Measurements from ENCODE around the gene CSTB.
A peak's percentile ranks its signal among the peaks of the same experiment; 100 is the strongest.

The CSTB gene

DNA sequence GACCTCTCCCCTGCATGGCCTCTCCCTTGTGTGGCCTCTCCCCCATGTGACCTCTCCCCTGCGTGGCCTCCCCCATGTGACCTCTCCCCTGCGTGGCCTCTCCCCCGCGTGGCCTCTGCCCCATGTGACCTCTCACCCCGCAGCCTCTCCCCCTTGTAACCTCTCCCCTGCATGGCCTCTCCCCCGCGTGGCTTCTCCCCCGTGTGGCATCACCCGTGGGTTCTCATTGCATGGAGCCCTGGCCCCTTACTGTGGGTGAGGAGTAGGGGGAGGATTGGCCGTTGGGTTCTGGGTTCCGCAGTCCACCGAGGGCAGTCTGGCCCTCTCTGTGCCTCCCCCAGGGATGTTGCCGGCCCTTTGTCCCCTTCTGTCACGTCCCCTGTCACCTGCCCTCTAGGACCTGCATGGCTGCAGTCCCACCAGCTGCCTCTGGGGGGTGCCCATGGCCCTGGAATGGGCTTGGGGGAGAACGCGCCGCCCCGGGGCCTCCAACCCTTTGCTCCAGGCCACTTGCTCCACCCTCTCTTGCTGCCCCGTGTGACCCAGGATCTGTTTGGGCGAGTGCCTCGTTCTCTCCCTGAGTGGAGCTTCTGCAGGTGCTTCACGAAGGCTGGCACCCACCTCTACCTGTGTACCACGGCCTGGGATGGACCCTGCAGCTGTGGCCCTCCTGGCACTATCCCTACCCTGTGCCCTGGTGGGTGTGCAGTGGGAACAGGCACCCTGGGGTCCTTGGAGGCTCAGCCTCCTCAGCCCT is 34.6 kb upstream of the CSTB start:
- peak; percentile 69 for DNase-seq

DNA sequence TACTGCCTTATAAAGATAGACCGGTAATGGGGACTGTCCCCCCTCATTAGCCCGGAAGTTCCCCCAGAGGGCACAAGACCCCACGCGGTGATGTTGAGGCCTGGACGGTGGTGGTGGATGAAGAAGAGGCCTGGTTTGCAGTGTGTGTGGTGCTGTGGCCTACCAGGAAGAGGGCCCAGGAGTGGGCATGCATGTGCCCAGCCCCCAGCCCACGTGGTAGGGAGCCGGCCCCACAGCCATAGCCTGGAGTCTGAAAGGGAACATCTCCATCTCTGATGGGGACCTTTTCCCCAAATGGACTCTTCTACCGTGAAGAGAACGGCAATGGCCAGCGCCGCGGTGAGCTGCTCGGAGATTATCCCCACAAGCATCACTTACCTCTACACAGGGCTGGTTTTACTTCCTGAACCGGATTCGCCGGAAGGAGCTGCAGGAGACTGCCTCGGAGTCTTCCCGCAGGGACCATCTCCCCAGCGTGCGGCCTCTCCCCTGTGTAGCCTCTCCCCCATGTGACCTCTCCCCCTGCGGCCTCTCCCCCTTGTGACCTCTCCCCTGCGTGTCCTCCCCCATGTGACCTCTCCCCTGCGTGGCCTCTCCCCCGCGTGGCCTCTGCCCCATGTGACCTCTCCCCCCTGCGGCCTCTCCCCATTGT is 33.9 kb upstream of the CSTB start:
- no peak for DNase-seq

DNA sequence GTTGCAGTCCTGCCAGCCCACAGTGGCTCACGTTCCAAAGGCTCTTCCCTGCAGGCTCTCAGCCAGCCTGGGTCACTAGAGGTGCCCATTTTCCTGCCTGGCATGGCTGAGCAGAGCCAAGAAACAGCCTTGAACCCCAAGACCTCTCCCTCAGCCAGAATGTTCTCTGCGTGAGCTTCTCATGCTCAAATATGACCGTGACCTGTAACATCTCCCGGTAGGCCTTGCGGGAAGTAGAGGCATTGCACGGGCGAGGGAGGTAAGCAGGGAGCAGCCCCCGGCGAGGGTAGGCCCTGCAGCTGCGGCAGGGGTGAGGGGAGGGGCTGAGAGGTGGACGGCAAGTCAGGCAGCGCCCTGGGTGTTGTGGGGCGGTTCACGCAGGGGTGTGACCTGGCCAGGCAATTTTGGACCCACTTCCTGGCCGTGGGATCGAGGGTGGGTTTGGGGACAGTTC is 33.3 kb upstream of the CSTB start:
- DNase-seq: no peak

DNA sequence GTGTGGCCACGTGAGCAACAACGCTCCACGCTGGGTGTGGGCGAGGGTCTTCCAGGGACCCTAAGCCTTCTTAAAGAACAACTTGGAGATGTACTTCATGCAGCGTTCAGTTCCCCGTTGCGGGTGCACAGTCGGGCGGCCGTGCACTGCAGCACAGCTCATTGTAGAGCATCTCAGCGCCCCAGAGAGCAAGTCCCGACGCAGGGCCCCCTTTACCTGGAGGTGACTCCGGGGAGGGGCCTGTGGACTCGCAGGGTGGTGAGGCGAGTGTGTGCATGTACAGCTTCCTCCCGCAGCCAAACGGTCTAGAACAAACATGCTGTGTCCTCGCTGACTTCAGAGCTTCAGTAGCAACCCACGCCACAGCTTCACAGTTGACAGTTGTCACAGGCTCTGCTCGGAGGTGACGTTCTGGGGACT is 32.7 kb upstream of the CSTB start:
- no peak for DNase-seq

DNA sequence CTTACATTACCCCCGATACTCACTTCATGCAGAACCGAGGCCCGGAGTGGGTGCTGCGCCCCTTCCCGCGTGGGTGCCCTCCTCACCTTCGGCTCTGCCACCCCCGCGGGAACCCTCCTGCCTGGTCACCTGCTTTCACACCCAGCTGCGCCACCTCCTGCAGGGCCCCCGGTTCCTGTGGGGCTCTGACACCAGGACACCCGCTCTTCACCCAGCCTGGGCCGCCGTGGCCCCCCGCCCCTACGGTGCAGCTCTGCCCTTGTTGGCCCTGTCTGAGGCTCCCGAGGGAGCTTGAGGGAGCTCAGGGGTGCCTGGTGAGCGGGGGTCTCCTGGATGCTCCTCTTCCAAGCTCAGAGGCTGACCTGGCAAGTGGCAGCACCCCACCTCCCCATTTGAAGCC is 32.3 kb upstream of the CSTB start:
- DNase-seq: no peak

DNA sequence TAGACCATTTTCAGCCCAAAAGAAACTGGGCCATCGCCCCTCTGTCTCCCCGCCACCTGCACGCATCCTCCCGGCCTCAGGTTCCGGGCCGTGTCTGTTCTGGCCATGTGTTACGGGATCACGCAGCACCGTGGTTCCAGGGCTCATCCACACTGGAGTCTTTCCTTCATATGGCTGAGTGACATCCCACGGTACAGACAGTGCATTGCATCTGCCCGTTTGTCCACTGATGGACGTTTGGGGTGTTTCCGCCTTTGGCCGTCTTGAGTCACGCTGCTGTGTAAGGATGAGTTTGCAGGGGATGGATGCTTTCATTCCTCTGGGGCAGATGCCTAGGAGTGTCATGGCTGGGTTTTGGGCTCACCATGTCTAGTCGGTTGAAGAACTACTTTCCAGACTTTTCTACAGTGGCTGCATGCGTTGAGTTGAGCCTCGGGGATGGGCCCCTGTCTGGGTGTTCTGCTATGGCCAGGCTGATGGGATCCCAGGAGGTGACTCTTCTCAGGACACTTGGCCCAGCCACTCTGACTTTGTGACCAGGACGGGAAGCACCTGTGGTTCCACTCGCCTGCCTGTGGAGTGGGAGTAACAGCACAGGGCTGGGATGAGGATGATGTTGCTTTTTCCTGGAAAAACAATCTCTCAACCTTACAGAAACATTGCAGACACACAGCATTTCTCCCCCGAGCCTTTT is 30.1 kb upstream of the CSTB start:
- no peak for DNase-seq

DNA sequence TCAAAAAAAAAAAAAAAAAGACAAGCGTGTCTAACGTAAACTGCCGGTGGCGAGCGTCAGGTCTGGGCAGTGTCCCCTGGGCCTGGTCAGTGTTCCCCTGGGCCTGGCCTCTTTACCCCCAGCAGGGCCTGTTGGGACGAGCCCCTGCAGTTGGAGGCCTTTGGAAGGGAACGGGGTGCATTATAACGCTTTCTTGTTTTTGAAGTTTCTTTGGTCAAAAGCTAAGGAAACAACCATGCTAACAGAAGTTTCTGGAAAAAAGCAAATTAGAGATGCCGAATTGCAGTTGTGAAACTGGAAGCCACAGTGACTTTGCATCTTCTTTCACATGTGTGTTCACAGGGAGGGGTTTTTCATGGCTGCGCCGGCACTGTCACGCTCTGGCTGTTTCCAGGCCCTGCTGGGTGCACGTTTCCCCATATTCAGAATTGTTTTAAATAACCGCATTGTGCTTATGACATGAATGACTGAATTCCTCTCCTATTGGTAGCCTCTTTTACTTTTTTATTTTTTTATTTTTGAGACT is 29.2 kb upstream of the CSTB start:
- DNase-seq: no peak

DNA sequence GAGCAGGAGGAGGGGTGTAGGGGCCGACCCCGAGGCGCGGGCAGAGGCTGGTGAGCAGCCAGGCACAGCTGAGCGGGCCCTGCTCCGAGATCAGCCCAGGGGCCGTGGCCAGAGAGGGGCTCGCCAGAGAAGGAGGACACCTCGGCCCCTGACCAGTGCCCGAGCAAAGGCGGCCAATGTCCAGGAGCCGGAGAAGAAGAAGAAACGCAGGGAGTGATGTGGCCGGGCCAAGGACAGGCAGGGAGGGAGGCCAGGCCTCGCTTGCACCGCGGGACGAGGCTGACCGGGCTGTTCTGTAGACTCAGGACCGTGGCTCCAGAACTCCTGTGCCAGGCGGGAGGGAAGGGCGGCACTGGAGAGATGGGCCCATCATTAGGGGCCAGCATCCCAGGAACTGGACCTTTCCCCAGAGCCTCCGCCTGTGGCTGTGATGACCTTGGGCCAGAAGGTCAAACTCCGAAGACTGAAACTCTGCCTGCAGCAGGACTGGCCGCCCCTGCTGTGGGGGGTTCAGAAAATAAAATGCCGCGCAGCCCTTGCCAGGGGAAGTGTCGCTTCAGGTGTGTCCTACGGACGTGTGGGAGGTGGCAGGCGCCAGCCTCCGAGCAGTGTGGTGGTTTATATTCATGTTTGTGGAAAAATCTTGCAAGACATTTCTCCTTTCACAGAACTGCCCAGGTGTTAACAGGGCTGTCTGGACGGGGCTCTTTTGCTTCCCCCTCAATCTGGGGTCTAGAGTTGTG is 27.6 kb upstream of the CSTB start:
- no peak for DNase-seq

DNA sequence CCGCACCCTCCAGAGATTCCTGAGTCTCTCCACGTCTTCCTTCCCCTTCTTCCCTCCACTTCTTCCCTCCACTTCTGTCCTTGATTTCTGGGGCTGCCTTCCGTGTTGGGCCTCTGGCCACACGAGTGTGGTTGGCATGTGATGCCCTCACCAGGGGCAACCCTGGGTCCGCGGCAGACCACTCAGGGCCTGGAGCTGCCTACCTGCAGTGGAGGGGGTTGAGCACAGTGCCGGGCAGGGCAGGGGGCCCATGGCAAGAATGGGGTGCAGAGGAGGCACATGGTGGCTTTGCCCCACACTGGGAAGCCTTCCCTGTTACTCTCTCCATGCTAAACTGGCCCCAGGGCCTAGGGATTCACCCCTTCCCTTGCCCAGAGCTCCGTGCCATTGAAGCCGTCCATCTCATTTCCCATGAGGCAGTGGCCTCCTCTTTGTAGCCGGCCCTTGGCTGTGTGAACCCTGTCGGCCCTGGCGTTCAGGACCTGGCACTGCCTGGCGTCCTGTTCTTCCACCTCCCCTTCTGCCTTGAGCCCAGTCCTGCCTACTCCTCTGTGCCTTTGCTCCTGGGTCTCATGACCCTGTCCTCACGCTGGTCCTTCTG is 26.7 kb upstream of the CSTB start:
- DNase-seq: no peak

DNA sequence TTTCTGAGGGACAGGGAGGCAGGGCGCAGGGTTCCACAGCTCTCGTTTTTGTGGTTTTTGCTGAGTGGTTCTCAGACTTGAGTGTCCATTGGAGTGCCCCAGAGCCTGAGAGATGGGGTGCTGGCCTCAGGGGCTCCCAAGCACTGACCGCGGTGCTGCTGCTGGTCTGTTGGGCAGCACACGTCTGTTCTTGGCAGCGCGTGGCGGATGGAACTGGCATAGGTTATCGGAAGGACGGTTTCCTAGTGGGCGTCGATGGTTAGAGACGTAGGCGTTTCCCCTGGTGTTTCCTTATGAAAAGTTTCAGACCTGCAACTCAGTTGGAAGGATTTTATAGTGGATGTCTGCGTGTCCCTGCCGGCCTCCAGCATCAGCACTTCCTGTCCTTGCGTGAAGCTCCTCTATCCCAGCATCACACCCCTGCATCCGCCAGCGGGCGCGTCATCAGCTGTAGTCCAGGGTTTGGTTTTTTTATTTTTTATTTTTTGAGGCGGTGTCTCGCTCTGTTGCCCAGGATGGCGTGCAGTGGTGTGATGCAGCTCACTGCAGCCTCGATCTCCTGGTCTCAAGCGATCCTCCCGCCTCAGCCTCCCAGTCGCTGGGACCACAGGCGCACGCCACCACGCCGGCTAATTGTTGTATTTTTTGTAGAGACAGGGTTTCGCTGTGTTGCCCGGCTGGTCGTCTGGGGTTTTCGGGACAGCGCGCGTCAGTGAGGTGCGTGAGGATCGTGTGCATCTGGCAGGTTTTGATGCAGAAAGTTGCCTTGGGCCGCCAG is 25.1 kb upstream of the CSTB start:
- DNase-seq: no peak

DNA sequence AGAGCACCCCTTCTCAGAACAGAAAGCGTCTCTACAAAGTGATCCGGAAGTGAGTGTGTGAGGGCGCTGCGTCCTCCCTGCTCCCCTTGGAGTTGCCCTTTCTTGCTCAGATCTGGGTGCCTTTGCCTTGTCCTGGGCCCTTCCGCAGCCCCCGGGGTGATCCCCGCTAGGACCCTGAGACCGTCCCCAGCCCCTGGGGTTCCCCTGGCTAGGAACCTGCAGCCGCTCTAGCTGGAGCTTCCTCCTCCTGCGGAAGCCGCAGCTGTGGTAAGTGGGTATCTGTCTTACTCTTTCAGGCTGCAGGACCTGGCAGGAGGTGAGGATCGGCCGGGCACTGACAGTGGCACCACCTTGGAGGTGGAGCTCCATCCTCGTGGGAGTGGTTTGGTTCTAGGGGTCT is 24.5 kb upstream of the CSTB start:
- no peak for DNase-seq

DNA sequence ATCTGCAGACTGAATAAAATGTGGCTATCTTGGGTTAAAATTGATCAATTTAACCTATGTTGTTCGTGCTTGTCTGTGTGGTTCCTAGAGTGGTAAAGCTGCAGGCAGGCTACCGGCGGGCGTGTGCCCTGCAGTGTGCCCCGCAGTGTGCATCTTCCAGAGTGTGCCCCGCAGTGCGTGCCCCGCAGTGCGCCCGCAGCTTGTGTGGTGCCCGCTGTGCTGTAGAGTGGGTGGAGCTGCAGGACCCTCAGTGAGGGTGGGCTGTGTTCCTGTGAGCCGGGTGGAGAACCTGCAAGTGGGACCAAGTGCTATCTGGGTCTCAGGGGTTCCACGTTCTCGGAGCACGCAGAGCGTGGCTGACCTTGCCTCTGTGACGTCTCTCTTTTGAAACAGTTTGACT is 24.0 kb upstream of the CSTB start:
- DNase-seq: no peak

DNA sequence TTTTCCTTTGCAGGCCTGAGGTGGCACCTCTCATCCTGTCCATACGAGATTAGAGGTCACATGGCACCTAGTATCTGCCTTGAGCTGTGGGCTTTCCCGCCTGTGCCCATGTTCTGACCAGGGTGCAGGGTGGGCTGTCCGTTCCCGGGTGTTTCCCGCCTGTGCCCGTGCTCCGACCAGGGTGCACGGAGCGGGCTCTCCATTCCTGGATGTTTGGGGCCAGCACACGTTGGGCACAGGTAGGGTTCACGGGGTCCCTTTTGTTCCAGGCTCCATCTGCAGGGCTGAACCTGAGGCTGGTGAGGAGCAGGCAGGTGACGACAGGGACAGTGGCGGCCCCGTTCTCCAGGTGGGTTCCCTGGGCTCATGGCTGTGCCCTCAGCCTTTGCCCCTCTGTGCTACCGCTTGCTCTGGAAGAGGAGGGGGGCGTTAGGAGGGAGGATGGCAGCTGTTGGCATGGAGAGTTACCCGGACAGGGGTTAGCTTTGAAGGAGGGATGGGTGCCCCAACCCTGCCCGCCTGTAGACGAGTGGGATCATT is 23.3 kb upstream of the CSTB start:
- no peak for DNase-seq

DNA sequence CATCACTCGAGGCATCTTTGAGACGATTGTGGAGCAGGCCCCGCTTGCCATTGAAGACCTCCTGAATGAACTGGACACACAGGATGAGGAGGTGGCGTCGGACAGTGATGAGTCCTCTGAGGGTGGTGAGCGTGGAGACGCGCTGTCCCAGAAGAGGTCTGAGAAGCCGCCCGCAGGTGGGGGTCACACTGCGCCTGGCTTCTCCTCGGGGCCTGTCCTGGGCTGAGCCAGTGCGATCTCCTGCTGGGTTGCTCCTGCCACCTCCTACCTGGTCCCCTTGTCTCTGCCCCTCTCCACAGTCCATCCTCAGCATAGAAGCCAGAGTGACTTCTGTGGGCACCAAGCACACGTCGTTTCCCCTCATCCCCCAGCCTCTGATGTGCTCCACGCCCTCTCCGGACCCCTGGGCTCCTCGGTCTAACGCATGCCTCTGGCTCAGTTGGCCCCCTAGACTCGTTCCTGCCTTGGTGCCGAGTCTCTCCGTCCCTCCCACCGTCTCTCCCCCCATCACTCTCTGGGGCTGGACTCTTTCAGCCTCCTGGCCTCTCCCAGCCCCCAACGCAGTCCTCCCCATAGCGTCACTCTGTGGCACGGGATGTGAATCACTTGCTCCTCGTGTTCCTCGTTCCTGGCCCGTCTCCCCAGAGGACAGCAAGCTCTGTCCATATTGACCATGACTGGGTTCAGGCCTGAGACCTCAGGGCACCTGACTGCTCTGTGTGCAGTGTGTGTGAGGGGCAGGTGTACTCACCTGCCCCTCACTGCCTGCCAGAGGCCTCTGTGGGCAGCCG is 22.0 kb upstream of the CSTB start:
- DNase-seq: no peak

DNA sequence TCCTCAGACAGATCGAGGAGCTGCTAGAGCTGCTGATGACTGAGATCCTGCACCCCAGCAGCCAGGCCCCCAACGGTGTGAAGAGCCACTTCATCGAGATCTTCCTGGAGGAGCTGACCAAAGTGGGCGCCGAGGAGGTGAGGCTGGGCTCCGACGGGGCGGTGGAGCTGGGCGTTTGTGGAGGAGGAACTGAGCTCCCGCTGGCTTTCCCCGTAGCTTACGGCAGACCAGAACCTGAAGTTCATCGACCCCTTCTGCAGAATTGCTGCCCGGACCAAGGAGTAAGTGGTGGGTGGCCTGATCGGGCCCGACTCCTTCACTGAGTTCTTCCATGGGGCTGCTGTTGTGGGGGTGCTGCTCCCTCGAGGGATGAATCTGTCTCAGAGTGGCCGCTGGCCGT is 21.3 kb upstream of the CSTB start:
- DNase-seq: no peak

DNA sequence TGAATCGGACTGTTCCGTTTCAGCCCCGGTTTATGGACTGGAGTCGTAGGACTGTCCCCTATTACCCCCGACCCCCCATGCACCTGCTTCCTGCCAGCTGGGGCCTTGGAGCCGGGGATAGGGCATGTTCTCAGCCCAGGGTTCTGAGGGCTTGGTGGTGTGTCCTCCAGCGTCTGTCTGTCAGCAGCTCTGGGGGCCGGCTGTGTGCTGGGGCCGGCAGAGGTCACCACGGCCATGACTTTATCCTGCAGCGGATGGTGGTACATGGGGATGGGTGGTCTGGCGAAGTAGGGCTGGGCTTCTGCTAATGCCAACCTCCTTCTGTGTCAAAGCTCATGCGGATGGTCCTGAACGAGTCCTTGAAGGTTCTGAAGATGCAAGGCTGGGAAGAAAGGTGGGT is 18.7 kb upstream of the CSTB start:
- DNase-seq: no peak

DNA sequence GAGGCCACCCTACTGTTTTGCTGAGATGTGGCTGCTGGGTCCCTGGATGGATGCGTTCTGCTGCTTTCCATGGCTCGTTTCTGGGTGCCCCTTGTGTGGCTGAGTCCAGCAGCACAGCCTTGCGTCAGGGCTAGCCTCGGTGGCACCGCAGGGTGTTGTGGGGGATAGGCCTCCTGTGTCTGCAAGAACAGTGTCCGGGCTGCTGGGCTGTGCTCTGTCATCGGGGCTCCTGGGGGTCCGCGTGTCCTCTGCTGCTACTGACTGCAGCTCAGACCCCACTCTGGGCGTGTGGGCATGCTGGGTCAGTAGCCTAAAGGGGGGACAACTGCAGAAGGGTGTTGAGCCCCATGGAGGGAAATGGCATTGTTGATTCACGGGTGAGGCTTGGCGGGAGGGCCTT is 18.2 kb upstream of the CSTB start:
- DNase-seq: no peak

DNA sequence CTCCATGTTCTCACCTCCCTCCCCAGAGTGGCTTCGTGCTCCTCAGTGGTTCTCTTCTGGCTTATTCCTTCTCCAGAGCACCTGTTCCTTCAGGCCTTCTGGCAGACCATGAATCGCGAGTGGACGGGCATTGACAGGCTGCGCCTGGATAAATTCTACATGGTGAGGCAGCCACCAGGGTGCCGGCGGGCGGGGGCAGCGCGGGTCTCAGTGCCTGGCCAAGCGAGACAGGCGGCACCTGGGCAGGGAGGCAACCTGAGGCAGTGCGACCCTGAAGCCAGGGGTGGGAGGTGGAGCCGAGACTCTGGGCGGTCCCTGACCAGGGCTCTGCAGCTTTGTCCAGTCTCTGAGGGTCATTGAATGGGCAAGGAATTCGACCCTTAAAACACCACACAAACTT is 17.1 kb upstream of the CSTB start:
- no peak for DNase-seq

DNA sequence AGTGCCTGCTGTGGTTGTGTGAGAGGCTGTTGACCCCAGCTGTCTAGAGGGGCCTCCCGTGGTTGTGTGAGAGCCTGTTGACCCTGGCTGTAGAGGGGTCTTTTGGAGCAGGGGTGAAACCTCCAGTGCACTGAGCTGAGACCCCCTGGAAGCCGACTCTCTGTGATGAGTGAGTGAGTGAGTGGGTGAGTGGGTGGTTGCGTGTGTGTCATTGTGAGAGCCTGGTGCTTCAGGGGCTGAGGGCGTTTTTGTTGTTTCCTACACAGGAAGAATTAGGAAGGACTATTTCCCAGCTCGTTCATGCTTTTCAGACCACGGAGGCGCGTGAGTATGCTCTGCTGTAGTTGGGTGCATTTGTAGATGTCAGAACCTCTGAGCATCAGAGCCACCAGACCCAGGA is 16.3 kb upstream of the CSTB start:
- no peak for DNase-seq

DNA sequence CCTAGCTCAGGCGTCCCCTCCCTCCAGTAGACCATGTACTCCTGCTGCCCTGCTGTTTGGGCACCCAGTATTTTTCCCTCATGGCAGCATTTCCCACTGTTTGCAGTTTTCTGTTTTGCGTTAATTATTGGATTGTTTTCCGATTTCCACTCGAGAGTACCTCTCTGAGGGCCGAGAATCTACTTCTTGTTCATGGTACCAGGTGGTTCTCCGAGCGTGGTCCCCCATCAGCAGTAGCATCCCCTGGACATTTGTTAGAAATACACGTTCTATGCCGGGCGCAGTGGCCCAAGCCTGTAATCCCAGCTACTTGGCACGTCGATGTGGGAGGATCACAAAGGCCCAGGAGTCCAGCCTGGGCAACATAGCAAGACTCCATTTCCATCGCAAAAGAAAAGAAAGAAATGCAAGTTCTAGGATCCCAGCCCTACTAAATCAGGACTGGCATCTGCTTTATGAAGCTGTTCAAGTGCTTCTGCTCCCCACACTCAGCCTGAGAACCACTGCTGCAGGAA is 14.0 kb upstream of the CSTB start:
- DNase-seq: no peak
